ENCODE results near the gene GRK5.

The GRK5 gene

GRCh38 chr10:119412244-119413092, 205.1 kb downstream of the GRK5 start:
- TF ChIP-seq CTCF (conservative IDR thresholded peaks at IDR 0.05; ENCODE audit: low read length) = no peak
- no peak overlapping the region for H3K4me3 ChIP-seq (ENCODE audit: low read length)
- peak; percentile 73 for DNase-seq (ENCODE audit: low read depth)

GRCh38 chr10:119413093-119413453, 205.7 kb downstream of the GRK5 start:
- TF ChIP-seq CTCF (conservative IDR thresholded peaks at IDR 0.05; ENCODE audit: low read length) = no peak
- peak; percentile 65 for DNase-seq (ENCODE audit: low read depth)
- H3K4me3 ChIP-seq (ENCODE audit: low read length) = no peak overlapping the region

- no peak overlapping the region for H3K4me3 ChIP-seq (ENCODE audit: low read length)
- TF ChIP-seq CTCF (conservative IDR thresholded peaks at IDR 0.05; ENCODE audit: low read length) = no peak
- no peak for DNase-seq (ENCODE audit: low read depth)
These were observed 206.2 kb downstream of the GRK5 start for GRCh38 chr10:119413471-119414080.

- no peak for TF ChIP-seq CTCF (conservative IDR thresholded peaks at IDR 0.05; ENCODE audit: low read length)
These were observed 206.8 kb downstream of the GRK5 start for GRCh38 chr10:119414081-119414611.

GRCh38 chr10:119415121-119415520, 207.8 kb downstream of the GRK5 start:
- no peak for DNase-seq (ENCODE audit: low read depth)
- TF ChIP-seq CTCF (conservative IDR thresholded peaks at IDR 0.05; ENCODE audit: low read length) = no peak
- no peak overlapping the region for H3K4me3 ChIP-seq (ENCODE audit: low read length)

More at GRCh38 chr10:119414081-119414611, 206.8 kb downstream of the GRK5 start:
- no peak overlapping the region for H3K4me3 ChIP-seq (ENCODE audit: low read length)
- DNase-seq (ENCODE audit: low read depth) = peak; percentile 47

- DNase-seq (ENCODE audit: low read depth) = no peak
- no peak for TF ChIP-seq CTCF (conservative IDR thresholded peaks at IDR 0.05; ENCODE audit: low read length)
- no peak overlapping the region for H3K4me3 ChIP-seq (ENCODE audit: low read length)
These were observed 208.4 kb downstream of the GRK5 start for GRCh38 chr10:119415536-119416503.

All from AG10803 (cell line).